HUES48 (cell line): Measurements from ENCODE around the gene DDAH1.
"Not testable (repeated sequence)": the region's sequence is repeated elsewhere in the genome, so short reads cannot be mapped to it uniquely, and the experiment has no call there.

Experiments
- H3K27ac ChIP-seq: one replicate; pipeline ENCODE4 v1.7.0; 2013; ENCODE audit warnings: low read depth, low read length, inconsistent platforms
- H3K27me3 ChIP-seq: 2 replicates; pipeline ENCODE4 v1.6.1; 2013; ENCODE audit warnings: mild to moderate bottlenecking, low read length; ENCODE audit not compliant: control insufficient read depth, insufficient read depth
- H3K36me3 ChIP-seq: 2 replicates; pipeline ENCODE4 v1.6.1; 2013; ENCODE audit warnings: low read length; ENCODE audit not compliant: control insufficient read depth, insufficient read depth
- H3K4me1 ChIP-seq: 2 replicates; pipeline ENCODE4 v1.6.1; 2013; ENCODE audit warnings: mild to moderate bottlenecking, low read length; ENCODE audit not compliant: control insufficient read depth, insufficient read depth
- H3K4me3 ChIP-seq: 2 replicates; pipeline ENCODE4 v1.5.1; 2013; ENCODE audit warnings: mild to moderate bottlenecking, low read depth, low read length
- H3K9ac ChIP-seq: 2 replicates; pipeline ENCODE4 v1.6.1; 2013; ENCODE audit warnings: mild to moderate bottlenecking, low read depth, low read length, moderate library complexity
- H3K9me3 ChIP-seq: 2 replicates; pipeline ENCODE4 v1.6.1; 2013; ENCODE audit warnings: low read length; ENCODE audit not compliant: control insufficient read depth, insufficient read depth

Gene DDAH1

GRCh38 chr1:85465099-85465785, at the start of gene DDAH1:
Gene DDAH1 (minus strand): TSS chr1:85465159. CDS start chr1:85465045, 114 bp downstream.
- Histone ChIP-seq H3K9me3 (no peaks in the 10 kb centered on the region), H3K4me3 (peak within 1 kb of the TSS; percentile 79), H3K36me3 (no peaks in the 10 kb centered on the region), H3K27ac (peak within 1 kb of the TSS; percentile 6), H3K4me1 (peaks cover 21% of the 10 kb centered on the region), H3K27me3 (peaks cover 33% of the 10 kb centered on the region), H3K9ac (peak within 1 kb of the TSS; percentile 55)

- not testable (repeated sequence) for H3K9me3 ChIP-seq, H3K27ac ChIP-seq, H3K4me1 ChIP-seq, H3K9ac ChIP-seq, H3K36me3 ChIP-seq, H3K4me3 ChIP-seq, H3K27me3 ChIP-seq
Measured at GRCh38 chr1:85513998-85514397, 49.0 kb upstream of the DDAH1 start.

- no peaks in the 10 kb centered on the region; the same call in 1 of the 2 replicates for H3K4me1 ChIP-seq
- H3K27ac ChIP-seq, result no peak overlapping the region
- H3K27me3 ChIP-seq, result no peaks in the 10 kb centered on the region
- H3K9me3 ChIP-seq, result no peaks in the 10 kb centered on the region
- no peaks in the 10 kb centered on the region for H3K36me3 ChIP-seq
- no peak overlapping the region for H3K9ac ChIP-seq
- H3K4me3 ChIP-seq, result no peak overlapping the region
Measured at GRCh38 chr1:85504417-85504816, 39.5 kb upstream of the DDAH1 start.

GRCh38 chr1:85502625-85503083, 37.7 kb upstream of the DDAH1 start:
- H3K27ac ChIP-seq, result no peak overlapping the region
- no peaks in the 10 kb centered on the region for H3K9me3 ChIP-seq
- H3K4me3 ChIP-seq, result no peak overlapping the region
- no peaks in the 10 kb centered on the region for H3K36me3 ChIP-seq
- H3K4me1 ChIP-seq, result no peaks in the 10 kb centered on the region; the same call in 1 of the 2 replicates
- no peak overlapping the region for H3K9ac ChIP-seq
- H3K27me3 ChIP-seq, result no peaks in the 10 kb centered on the region

- H3K9ac ChIP-seq, result no peak overlapping the region
- H3K36me3 ChIP-seq, result no peaks in the 10 kb centered on the region
- H3K4me1 ChIP-seq, result no peaks in the 10 kb centered on the region; the same call in 1 of the 2 replicates
- no peak overlapping the region for H3K4me3 ChIP-seq
- no peaks in the 10 kb centered on the region for H3K27me3 ChIP-seq
- H3K27ac ChIP-seq, result no peak overlapping the region
- no peaks in the 10 kb centered on the region for H3K9me3 ChIP-seq
Measured at GRCh38 chr1:85502171-85502570, 37.2 kb upstream of the DDAH1 start.

- no peak overlapping the region for H3K4me3 ChIP-seq
- no peaks in the 10 kb centered on the region for H3K9me3 ChIP-seq
- H3K9ac ChIP-seq, result no peak overlapping the region
- H3K27me3 ChIP-seq, result no peaks in the 10 kb centered on the region
- no peaks in the 10 kb centered on the region for H3K36me3 ChIP-seq
- H3K27ac ChIP-seq, result no peak overlapping the region
- H3K4me1 ChIP-seq, result no peaks in the 10 kb centered on the region; the same call in 1 of the 2 replicates
Measured at GRCh38 chr1:85501355-85501898, 36.5 kb upstream of the DDAH1 start.

GRCh38 chr1:85496941-85497582, 32.1 kb upstream of the DDAH1 start:
- no peaks in the 10 kb centered on the region for H3K27me3 ChIP-seq
- H3K27ac ChIP-seq, result no peak overlapping the region
- no peaks in the 10 kb centered on the region for H3K36me3 ChIP-seq
- H3K9me3 ChIP-seq, result no peaks in the 10 kb centered on the region
- no peak overlapping the region for H3K4me3 ChIP-seq
- 0 out of 2 replicates have a peak, but pooled peaks cover 3% of the 10 kb centered on the region for H3K4me1 ChIP-seq
- no peak overlapping the region for H3K9ac ChIP-seq

- Histone ChIP-seq H3K27me3 (no peaks in the 10 kb centered on the region), H3K4me1 (0 out of 2 replicates have a peak, but pooled peaks cover 3% of the 10 kb centered on the region), H3K36me3 (no peaks in the 10 kb centered on the region), H3K9ac (no peak overlapping the region), H3K9me3 (no peaks in the 10 kb centered on the region), H3K27ac (no peak overlapping the region), H3K4me3 (no peak overlapping the region)
Measured at GRCh38 chr1:85495556-85495955, 30.6 kb upstream of the DDAH1 start.

GRCh38 chr1:85494904-85495266, 29.9 kb upstream of the DDAH1 start:
- 0 out of 2 replicates have a peak, but pooled peaks cover 3% of the 10 kb centered on the region for H3K4me1 ChIP-seq
- H3K9ac ChIP-seq, result no peak overlapping the region
- no peaks in the 10 kb centered on the region for H3K9me3 ChIP-seq
- no peaks in the 10 kb centered on the region for H3K27me3 ChIP-seq
- H3K36me3 ChIP-seq, result no peaks in the 10 kb centered on the region
- no peak overlapping the region for H3K27ac ChIP-seq
- H3K4me3 ChIP-seq, result no peak overlapping the region

- Histone ChIP-seq H3K4me3 (no peak overlapping the region), H3K27ac (no peak overlapping the region), H3K36me3 (no peaks in the 10 kb centered on the region), H3K4me1 (0 out of 2 replicates have a peak, but pooled peaks cover 3% of the 10 kb centered on the region), H3K9ac (no peak overlapping the region), H3K27me3 (no peaks in the 10 kb centered on the region), H3K9me3 (no peaks in the 10 kb centered on the region)
Measured at GRCh38 chr1:85494074-85494903, 29.3 kb upstream of the DDAH1 start.
